Ishikawa (cell line): ENCODE data around the gene ZNF100.

ENCODE experiments used
- CEBPB ChIP-seq: IDR thresholded peaks from 2 replicates; pipeline ENCODE4 v1.6.1; 2012
- CREB1 ChIP-seq: IDR thresholded peaks from 2 replicates; pipeline ENCODE4 v1.6.1; 2012; ENCODE audit warnings: low read depth
- EP300 ChIP-seq: IDR thresholded peaks from 2 replicates; pipeline ENCODE4 v1.6.1; 2012; ENCODE audit warnings: borderline replicate concordance
- FOXM1 ChIP-seq: IDR thresholded peaks from 2 replicates; pipeline ENCODE4 v1.6.1; 2012; ENCODE audit warnings: low read depth, borderline replicate concordance
- NFIC ChIP-seq: IDR thresholded peaks from 2 replicates; pipeline ENCODE4 v1.6.1; 2012
- RAD21 ChIP-seq: IDR thresholded peaks from 2 replicates; pipeline ENCODE4 v1.6.1; 2012; ENCODE audit warnings: low read depth
- TAF1 ChIP-seq: IDR thresholded peaks from 2 replicates; pipeline ENCODE4 v1.6.1; 2012; ENCODE audit warnings: low read depth, mild to moderate bottlenecking
- TCF12 ChIP-seq: IDR thresholded peaks from 2 replicates; pipeline ENCODE4 v1.6.1; 2012; ENCODE audit warnings: low read depth
- TEAD4 ChIP-seq: IDR thresholded peaks from 2 replicates; pipeline ENCODE4 v1.6.1; 2012
- YY1 ChIP-seq: IDR thresholded peaks from 2 replicates; pipeline ENCODE4 v1.6.1; 2012; ENCODE audit warnings: low read depth
- TF ChIP-seq, protein P1 (sequence below): IDR thresholded peaks from 2 replicates; pipeline ENCODE4 v1.6.1; 2012
- TF ChIP-seq, protein P2 (sequence below): IDR thresholded peaks from 2 replicates; pipeline ENCODE4 v1.6.1; 2012; ENCODE audit warnings: low read depth, mild to moderate bottlenecking
- TF ChIP-seq, protein P3 (sequence below): IDR thresholded peaks from 2 replicates; pipeline ENCODE4 v1.6.1; 2012

DNA sequence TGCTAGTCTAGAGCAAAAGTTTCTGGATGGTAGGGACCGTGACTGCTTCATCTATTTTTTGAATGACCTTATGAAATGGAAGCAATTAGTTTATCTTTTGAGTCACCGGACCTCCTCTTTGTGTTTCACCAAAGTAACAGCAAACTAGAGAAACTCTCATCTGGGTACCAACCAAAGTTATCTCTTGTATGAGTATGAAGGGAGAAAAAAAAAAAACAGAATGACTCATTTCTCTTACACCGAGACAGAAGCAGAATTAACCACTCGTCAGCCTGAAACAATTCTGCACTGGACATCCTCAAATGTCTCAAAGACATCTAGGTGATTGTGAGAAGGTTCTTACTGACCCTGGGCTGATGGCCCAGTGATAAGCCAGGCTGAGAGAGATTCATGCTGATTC is 18.3 kb downstream of the ZNF100 start:
- TF ChIP-seq, protein P1, sequence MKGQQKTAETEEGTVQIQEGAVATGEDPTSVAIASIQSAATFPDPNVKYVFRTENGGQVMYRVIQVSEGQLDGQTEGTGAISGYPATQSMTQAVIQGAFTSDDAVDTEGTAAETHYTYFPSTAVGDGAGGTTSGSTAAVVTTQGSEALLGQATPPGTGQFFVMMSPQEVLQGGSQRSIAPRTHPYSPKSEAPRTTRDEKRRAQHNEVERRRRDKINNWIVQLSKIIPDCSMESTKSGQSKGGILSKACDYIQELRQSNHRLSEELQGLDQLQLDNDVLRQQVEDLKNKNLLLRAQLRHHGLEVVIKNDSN = no peak
- TF ChIP-seq, protein P2, sequence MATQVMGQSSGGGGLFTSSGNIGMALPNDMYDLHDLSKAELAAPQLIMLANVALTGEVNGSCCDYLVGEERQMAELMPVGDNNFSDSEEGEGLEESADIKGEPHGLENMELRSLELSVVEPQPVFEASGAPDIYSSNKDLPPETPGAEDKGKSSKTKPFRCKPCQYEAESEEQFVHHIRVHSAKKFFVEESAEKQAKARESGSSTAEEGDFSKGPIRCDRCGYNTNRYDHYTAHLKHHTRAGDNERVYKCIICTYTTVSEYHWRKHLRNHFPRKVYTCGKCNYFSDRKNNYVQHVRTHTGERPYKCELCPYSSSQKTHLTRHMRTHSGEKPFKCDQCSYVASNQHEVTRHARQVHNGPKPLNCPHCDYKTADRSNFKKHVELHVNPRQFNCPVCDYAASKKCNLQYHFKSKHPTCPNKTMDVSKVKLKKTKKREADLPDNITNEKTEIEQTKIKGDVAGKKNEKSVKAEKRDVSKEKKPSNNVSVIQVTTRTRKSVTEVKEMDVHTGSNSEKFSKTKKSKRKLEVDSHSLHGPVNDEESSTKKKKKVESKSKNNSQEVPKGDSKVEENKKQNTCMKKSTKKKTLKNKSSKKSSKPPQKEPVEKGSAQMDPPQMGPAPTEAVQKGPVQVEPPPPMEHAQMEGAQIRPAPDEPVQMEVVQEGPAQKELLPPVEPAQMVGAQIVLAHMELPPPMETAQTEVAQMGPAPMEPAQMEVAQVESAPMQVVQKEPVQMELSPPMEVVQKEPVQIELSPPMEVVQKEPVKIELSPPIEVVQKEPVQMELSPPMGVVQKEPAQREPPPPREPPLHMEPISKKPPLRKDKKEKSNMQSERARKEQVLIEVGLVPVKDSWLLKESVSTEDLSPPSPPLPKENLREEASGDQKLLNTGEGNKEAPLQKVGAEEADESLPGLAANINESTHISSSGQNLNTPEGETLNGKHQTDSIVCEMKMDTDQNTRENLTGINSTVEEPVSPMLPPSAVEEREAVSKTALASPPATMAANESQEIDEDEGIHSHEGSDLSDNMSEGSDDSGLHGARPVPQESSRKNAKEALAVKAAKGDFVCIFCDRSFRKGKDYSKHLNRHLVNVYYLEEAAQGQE = no peak
- TF ChIP-seq TAF1 (no peak), YY1 (no peak), TCF12 (no peak), NFIC (no peak), EP300 (no peak), CREB1 (no peak), FOXM1 (no peak), TEAD4 (no peak), RAD21 (no peak), CEBPB (no peak)
- TF ChIP-seq, protein P3, sequence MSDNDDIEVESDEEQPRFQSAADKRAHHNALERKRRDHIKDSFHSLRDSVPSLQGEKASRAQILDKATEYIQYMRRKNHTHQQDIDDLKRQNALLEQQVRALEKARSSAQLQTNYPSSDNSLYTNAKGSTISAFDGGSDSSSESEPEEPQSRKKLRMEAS = no peak
